Measurements from ENCODE around the gene STARD8.
"Not testable (repeated sequence)": the region's sequence is repeated elsewhere in the genome, so short reads cannot be mapped to it uniquely, and the experiment has no call there.

Gene STARD8, protein sequence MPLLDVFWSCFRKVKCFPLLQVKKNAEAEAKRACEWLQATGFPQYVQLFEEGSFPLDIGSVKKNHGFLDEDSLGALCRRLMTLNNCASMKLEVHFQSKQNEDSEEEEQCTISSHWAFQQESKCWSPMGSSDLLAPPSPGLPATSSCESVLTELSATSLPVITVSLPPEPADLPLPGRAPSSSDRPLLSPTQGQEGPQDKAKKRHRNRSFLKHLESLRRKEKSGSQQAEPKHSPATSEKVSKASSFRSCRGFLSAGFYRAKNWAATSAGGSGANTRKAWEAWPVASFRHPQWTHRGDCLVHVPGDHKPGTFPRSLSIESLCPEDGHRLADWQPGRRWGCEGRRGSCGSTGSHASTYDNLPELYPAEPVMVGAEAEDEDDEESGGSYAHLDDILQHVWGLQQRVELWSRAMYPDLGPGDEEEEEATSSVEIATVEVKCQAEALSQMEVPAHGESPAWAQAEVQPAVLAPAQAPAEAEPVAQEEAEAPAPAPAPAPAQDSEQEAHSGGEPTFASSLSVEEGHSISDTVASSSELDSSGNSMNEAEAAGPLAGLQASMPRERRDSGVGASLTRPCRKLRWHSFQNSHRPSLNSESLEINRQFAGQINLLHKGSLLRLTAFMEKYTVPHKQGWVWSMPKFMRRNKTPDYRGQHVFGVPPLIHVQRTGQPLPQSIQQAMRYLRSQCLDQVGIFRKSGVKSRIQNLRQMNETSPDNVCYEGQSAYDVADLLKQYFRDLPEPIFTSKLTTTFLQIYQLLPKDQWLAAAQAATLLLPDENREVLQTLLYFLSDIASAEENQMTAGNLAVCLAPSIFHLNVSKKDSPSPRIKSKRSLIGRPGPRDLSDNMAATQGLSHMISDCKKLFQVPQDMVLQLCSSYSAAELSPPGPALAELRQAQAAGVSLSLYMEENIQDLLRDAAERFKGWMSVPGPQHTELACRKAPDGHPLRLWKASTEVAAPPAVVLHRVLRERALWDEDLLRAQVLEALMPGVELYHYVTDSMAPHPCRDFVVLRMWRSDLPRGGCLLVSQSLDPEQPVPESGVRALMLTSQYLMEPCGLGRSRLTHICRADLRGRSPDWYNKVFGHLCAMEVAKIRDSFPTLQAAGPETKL

DNA sequence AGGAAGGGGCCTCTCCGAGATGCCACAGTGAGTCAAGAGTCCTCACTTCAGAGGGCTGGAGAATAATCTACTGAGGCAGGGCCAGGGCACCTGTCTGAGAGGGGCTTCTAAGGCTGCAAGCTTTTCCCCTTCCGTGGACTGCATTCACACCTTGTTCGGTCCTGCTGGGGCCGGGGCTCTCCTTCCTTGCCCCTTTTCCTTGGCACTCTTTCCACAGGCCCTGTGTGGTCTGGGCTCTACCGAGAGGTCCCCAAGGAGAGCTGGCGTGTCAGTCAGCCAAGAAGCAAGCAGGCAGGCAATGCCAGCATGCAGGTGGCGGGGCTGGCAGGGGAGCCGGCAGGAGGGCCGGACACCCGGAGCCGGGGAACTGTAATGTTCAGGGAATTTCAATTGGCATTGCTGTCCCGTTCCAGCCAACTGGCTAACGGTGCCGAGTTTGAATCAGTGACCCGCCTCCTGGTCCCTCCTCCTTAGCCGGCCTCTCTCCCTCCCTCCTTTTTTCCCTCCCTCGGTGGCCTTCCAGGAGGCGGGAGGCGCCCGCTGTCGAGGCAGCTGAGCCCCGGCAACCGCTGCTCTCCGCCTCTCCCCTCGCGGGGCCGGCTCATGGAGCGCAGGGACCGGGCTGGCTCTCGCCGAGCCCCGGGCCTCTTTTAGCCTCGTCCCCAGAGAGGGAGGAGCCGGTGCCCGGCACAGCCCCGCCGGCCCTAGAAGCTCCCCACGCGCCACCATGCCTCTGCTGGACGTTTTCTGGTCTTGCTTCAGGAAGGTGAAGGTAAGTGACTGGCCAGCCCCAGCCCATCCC, at the start of gene STARD8:
TSS of gene STARD8 (plus strand) at position 511 of the 802 bp plus-strand sequence. CDS start at position 728, 217 bp downstream.
- no peak for DNase-seq

DNA sequence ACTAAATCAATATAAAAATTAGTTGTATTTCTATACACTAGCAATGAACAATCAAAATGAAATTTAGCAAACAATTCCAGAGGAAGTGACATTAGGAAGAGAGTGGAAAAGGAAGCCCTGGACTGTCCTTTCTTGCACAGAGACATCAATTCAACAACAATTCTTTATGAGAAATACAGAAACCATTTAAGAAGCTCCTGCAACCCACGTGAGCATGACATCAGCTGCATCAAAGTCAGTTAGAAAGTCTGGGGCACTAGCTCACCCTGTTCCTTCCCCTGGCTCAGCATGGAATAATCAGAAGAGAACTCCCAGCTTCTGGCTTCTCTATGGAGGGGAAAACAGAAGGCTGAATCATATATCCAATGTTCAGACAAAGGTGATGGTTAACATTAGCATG, 48.6 kb upstream of the STARD8 start:
- peak; percentile 22 to 58 for DNase-seq

DNA sequence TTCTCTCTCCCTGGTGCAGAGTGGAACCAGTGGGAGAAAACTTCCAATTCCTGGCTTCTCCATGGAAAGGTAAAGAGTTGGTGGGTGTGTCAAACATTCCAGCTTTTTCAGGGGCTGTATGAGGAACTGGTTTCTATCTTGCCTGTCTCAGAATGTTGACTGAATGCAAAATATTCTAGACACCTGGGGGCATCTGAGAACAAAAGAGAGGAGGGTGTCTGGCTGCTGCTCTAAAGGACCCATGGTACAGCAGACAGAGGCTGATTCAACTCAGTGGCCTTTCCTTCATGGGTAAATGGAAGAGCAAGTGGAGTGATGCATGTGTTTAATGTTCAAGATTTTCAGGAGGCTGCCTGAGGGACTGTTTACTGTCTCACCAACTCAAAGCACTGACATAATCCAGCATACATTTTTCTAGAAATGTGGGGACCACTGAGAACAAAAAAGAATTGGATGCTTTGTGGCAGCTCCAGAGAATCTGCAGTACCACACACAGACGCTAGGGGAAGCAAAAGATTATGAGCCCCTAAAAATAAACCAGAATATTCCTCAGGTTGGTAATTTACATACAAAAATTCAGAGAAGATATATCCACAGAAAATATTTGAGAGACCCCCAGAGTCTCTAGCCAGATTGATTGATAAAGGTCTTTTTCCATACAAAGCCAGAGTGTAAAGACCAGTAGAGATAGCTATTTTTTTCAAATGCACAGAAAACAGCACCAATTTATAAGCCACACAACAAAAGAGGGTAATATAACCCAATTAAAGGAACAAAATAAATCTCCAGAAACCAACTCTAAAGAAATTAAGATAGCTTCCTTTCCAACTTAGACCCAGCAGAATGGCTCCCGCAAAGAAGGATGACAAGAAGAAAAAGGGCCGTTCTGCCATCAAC, 48.0 kb upstream of the STARD8 start:
- peak in 1 of 2 donors; percentile 39 for DNase-seq

DNA sequence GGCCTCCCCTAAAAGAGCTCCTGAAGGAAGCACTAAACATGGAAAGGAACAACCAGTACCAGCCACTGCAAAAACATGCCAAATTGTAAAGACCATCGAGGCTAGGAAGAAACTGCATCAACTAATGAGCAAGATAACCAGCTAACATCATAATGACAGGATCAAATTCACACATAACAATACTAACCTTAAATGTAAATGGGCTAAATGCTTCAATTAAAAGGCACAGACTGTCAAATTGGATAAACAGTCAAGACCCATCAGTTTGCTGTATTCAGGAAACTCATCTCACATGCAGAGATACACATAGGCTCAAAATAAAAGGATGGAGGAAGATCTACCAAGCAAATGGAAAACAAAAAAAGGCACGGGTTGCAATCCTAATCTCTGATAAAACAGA, 43.2 kb upstream of the STARD8 start:
- DNase-seq = not testable (repeated sequence)

DNA sequence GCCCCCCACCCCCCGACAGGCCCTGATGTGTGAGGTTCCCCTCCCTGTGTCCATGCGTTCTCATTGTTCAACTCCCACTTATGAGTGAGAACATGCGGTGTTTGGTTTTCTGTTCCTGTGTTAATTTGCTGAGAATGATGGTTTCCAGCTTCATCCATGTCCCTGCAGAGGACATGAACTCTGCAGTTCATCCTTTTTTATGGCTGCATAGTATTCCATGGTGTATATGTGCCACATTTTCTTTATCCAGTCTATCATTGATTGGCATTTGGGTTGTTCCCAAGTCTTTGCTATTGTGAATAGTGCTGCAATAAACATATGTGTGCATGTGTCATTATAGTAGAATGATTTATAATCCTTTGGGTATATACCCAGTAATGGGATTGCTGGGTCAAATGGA, 32.7 kb upstream of the STARD8 start:
- DNase-seq = not testable (repeated sequence)

DNA sequence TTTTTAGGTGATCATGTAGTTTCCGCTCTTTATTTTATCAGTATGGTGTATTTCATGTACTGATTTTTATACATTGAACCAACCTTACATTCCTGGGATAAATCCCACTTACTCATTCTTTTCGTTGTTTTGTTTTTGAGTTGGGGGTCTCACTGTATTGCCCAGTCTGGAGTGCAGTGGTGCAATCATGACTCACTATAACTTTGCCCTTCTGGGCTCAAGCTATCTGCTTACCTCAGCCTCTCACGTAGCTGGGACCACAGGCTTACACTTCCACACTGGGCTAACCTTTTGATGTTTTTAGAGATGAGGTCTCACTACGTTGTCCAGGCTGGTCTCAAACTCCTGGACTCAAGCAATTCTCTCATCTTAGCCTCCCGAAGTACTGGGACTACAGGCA, 19.5 kb upstream of the STARD8 start:
- no peak for DNase-seq

DNA sequence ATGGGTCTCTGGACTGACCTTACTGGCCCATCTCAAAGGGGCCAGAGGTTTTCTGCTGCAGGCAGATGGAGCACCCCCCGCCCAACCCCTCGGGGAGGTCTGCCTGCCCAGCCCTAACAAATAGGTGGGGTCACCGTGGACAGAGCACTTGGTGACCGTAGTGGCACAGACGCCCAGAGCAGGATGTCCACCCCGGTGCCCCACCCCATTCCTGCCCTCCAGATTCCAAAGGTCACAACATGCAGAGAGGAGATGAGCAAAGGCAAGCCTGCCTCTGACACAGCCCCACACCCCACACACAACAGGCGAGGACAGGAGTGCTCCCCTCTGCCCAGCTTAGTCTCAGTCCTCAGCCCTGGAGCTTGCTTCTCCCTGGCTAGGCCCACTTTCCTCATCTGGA, 17.5 kb upstream of the STARD8 start:
- DNase-seq = not testable (repeated sequence)

DNA sequence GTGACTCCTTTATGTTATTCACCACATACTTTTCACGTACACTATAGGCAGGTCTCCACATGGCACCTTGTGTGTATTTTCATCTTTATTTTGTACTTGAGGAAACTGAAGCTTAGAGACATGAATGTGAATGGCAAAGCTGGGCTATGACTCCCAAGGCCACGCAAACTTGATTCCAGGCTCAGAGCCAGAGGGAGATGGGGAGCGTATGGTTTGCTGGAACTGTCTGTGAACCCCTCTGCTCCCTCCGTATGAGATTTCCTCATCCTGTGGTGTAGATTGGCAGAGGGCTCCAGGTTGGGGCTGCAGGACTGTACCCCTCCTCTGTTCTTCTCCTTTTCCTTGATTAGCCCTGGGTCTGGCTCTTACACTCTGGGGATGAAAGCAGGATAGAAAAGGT, 16.1 kb upstream of the STARD8 start:
- no peak for DNase-seq

DNA sequence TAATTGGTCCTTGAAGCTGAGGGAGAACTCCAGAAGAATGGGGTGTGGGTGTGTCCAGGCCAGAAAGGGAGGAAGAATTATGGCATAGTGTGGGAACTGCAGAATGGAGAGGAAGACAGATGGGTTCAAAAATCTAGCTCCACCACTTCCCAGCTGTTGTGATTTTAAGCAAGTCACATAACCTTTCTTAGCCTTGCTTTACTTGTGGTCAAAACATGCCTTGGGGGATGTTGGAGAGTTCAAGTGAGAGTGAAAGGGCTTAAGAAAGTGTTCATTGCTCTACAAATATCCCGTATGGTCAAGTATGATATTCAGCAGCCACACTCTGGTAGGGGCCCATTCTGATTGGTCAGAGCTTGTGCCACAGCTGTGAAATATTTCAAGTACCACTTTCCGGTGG, 15.0 kb upstream of the STARD8 start:
- DNase-seq = no peak

DNA sequence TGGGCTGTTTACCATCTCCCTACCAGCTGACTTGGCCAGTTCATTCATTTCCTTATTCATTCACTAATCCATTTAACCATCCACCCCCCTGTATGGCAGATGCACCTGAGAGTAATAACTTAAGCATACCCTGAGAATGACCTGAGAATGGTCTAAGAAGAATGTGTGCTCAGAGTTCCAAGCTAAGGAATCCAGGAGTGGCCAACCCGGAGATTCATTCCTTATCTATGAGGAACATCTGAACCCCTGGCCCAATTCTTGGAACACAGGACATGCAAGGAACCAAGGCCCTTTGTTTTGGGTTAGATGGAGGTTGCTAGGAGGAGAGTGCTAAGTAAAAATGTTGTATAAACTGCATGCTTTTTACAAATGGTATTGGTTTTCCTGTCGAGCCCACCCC, 13.5 kb upstream of the STARD8 start:
- DNase-seq = no peak

DNA sequence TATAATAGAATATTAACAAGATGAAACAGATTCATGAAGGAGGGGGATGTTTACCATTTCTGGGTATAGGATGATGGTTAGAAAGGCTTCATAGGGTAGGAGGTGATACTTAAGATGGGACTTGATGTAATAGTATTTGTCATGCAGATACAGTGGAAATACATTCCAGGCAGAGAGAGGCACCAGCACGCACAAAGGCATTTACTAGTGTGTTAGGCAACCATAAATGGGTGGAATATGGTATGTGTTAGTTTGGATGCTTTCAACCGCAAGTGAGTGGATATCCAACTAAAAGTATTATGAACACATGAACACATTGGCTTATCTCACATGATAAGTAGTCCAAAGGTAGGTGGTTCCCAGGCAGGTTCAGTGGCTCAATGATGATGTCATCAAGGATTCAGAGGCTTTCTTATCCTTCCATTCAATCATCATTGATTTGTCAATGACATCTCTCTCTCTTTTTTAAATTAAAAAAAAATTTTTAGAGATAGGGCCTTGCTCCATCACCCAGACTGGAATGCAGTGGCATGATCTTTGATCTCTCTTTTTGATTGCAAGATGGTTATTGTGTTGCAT, 12.7 kb upstream of the STARD8 start:
- DNase-seq = no peak

DNA sequence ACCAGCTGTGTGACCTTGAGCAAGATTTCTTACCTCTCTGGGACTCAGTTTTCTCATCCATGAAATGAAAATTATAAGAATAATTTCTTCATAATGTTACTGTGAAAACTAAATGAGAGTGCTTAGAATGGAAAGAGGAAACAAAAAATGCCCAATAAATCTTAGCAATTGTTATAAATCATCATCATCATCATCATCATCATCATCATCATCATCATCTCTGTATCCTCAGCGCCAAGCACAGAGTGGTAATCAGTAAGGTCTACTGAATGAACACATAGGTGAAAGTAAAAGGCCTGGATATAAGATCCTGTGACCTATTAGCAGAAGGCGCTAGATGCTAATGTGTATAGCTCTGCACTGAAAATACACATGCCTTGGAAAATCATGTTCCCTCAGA, 6.8 kb upstream of the STARD8 start:
- DNase-seq = no peak

DNA sequence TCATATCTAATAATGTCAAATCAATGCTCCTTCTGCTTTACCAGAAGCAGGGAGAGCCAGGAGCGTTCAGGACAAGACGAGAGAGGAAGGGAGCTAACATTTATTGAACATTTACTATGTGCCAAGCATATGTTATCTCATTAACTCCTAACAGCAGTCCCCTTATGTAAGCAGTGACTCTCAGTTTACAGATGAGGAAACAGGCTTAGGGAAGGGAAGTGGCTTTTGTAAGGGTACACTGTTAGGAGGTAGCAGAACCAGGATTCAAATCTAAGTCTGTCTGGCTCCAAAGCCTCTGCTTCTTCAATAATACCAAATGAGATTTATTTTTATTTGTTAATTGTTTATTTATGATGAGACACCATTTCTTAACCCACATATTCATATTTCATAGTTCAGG, 2.6 kb upstream of the STARD8 start:
- peak; percentile 18 to 32 for DNase-seq

DNA sequence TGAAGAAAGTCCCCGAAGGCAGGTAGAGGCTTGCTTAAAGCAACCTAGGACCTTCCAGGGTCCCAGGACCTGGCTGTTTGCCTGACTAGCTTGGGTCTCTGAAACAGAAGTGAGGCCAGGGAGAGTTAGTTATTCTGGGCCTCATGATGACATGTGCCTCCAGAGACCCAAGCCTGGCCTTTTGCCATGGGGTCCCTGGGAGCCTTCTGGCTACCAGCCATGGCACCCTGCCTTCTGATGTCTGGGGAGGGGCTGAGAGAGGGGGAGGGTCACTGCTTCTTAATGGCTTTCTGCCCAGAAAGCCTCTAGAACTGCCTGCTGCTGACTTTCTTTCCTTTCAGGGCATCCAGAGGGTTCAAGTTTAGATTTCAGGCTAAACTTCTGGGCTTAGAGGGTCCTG, 1.0 kb upstream of the STARD8 start:
- no peak for DNase-seq

DNA sequence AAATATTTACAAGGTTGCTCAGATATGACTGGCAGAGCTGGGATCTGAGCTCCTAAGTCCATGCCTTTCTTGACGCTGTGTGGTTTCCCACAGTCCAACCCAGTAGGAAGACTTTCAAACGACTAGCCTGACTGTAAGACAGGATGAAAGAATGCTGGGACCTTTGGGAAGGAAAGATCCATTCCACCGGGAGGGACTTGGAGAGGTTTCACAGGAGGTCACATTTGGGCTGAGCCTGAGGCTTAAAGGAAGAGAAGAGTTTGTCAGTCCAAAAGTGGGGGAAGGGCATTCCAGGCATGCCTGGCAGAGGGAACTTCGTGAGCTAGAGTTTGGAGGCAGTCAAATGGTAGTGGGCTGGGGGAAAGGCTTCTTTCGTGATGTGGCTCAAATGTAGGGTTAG, 1.5 kb downstream of the STARD8 start:
- no peak for DNase-seq

DNA sequence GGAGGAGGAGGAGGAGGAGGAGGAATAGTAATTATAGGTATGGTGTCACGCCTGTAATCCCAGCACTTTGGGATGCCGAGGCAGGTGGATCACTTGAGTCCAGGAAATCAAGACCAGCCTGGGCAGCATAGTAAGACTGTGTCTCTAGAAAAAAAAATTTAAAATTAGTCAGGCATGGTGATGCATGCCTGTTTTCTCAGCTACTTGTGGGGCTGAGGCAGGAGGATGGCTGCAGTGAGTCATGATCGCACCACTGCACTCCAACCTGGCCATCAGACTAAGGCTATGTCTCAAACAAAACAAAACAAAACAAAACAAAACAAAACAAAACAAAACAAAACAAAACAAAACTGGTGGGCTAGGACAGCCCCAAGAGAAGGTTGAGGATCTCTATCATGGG, 3.0 kb downstream of the STARD8 start:
- DNase-seq = no peak

DNA sequence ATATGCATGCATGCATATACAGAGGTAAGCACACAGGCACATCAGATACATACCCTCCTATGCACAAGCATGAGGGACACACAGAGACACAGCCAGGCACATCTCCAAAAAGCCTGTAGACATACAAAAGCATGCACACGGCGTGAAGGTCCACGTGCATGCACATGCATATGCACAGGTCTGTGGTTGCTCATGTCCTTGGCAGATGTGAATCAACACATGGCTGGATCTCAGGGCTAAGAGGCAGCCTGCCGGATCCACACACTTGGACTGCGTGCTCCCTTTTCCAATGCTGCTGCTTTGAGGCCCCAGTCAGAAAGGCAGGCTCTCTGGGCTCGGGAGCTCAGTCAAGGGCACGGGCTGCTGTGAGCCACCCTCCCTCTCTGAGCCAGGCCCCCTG, 3.6 kb downstream of the STARD8 start:
- DNase-seq = no peak

DNA sequence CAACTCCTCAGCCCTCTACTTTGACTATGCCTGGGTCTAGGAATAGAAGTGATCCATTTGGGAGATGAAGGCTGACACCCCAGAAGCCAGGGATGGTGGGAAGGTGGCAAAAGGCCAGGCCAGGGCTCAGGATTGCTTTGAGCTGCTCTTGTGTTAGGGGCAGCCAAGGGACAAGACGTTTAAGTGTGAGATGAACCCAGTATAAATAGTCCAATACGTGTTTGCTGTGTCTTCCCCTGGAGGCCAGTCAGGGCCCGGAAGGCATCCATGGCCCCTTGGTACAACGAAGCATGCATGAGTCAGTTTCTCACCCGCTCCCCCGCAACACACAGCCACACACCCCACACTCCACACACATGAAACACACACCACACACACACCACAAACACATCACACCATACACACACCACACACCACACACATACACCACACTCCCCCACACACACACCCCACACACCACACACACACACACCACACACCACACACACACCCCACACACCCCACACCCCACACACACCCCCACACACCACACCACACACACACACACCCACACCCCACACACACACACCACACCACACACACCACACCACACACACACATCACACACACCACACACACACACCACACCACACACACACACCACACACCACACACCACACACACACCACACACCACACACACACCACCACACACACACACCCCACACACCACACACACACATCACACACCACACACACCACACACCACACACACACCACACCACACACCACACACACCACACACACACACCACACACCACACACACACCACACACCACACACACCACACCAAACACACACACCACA, 5.1 kb downstream of the STARD8 start:
- DNase-seq = no peak

DNA sequence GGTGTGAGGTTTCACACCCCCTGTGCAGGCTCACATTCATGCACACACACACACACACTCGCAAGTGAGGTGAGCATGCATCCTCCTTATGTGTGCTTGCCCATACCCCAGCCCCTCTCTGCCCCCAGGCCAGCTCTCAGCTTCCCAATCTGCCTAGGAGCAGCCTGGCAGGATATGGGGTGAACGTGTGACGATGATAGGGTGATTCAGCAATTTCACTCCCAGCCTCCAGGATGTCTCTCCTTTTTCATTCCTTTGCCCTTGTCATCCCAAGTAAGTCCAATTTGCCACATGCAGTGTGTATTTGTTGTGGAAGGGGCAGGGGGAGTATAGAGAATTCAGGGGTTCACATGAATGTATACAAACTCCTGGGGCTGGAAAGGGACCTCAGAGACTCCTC, 7.2 kb downstream of the STARD8 start:
- no peak for DNase-seq

DNA sequence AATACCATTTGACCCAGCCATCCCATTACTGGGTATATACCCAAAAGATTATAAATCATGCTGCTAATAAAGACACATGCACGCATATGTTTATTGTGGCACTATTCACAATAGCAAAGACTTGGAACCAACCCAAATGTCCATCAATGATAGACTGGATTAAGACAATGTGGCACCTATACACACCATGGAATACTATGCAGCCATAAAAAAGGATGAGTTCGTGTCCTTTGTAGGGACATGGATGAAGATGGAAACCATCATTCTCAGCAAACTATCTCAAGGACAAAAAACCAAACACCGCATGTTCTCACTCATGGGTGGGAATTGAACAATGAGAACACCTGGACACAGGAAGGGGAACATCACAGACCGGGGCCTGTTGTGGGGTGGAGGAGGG, 9.0 kb downstream of the STARD8 start:
- not testable (repeated sequence) for DNase-seq
